NCI-H526 (cell line): ENCODE data around the gene FMN1.

Source experiments
- DNase-seq, 2 experiments: peaks; one replicate each; lab custom pipeline; 2025; lab: John Stamatoyannopoulos, UW

The FMN1 gene

DNA sequence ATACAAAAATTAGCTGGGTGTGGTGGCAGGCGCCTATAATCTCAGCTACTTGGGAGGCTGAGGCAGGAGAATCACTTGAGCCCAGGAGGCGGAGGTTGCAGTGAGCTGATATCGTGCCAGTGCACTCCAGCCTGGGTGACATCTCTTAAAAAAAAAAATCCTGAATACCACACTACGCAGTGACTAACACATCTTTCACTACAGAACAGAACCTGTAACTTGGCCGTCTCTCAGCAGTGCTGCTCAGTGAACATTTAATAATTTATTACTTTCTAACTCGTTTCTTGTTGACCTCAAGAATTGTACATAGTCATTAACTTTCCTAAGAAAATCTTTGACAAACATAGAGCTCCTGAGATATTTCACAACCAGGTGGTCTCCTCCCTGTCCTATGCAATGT lies 472.9 kb downstream of the FMN1 start:
- no peak for DNase-seq

DNA sequence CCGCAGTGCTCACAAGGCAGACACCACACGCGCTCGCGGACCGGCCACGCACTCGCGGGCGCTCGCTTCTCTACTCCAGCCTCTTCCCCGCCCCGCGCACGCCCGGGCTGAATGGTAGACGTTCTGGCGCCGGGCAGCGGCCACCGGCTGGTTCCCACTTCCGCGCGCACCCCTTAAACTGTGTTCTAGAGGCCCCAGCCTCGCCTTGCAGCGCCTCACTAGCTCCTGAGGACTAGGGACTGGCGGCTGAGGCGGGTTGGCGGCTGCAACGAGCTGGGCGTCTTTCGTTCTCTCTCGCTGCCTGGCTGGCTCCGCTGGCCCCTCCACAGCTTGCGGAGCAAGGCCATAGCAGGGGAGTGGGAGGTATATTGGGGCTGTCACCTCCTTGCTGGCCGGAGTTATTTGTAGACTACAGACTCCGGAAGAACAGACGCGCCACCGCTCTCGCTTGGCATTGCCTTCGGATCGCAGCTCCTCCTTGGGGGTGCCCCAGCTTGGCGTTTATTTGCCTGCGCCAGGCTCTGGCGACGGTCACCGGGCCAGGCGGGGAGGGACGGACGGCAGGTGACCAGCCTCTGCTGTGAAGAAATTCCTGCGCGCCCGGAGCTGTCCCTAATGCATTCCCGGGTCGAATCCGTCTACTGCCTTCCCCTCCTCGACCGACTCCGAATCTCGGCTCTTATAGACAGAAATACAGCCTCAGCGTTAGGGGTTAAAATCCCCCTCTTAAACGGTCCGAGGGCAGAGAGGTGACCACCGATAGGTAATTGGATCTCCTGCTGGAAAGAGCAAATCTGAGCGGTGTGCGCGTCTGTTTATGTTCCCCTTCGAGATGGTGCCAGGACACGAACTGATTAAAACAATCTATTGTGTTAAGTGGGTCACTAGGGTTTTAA lies 475.4 kb downstream of the FMN1 start:
- peak in 1 of 2 experiments; percentile 81 for DNase-seq

DNA sequence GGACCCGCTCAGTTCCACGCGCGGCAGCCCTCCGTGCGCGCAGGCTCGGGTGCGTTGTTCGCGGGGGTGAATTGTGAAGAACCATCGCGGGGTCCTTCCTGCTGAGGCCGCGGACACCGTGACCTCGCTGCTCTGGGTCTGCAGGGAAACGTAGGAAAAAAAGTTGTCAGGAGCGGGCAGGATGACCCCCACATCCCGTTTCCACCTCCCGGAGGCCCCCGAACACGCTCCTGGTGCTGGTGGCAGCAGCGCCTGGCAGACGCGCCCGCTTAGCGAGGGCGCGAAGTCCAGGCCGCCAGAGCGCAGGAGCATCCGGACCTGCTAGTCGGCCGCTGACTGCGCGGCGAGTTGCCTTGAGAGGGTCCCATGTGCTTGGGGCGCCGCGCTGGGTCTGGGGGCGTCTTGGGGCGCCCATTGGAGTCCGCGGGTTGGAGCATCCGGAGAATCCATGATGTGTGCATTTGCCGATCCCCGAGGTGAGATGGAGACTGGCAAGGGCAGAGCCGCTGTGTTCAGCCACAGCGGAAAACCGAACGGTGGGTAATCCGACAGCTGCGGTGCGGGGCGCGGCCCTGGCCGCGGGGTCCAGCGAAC lies 476.2 kb downstream of the FMN1 start:
- DNase-seq = peak in 1 of 2 experiments; percentile 63

DNA sequence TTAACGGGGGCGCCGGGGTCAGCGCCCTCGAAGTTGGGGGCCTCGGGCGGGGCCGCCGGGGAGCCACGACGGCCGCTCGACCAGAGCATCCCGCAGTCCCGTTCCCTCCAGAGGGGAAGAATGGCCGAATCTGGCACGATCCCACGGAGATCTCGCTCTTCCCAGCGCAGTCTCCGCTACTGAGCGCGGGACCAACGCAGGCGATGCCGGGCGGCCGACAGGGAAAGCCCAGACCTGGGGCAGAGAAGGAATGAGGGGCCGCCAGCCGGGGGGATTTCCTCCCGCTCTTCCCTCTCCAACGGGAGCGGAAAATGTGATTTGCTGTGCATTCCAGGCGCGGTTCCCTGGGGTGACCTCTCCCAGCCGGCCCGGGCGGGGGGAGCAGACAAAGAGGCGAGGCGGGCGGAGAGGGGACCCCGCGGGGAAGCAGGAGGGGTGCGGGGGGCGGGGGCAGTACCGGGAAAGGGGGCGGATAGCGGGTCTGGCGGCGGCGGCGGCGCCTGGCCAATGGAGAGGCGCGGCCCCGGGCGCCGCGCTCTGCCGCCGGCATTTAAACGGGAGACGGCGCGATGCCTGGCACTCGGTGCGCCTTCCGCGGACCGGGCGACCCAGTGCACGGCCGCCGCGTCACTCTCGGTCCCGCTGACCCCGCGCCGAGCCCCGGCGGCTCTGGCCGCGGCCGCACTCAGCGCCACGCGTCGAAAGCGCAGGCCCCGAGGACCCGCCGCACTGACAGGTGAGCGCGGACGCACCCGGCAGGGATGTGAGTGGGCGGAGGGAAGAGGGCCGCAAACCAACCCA lies 476.9 kb downstream of the FMN1 start, which contains the start of gene GREM1:
Gene GREM1 (plus strand): TSS at position 579 of the 801 bp plus-strand sequence. CDS start 12,687 bp downstream, outside the sequence.
- peak in 1 of 2 experiments; percentile 66 for DNase-seq

DNA sequence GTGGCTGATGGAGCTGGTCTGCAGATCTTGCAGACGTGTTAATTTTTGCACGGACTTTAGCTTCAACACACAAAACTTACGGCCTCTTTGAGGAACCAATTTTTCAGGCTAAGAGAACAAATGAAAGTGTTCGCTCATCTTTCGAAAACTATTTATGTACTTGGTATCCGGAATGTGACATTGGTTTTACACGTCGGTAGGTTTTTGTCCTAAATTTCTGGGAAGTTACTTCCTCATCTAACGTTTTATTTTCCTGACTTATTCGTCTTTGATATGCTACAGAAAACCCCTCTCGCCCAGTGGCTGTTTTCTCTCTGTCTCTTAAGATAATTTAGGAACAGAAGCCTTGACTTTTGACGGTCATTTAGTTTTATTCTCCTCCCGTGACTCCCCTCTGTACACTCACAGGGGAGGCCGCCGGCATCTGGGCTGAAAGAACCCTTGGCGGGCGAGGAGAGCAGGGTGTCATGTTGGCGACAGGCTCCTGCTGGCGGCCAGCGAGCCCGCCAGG lies 477.5 kb downstream of the FMN1 start:
- DNase-seq = no peak

DNA sequence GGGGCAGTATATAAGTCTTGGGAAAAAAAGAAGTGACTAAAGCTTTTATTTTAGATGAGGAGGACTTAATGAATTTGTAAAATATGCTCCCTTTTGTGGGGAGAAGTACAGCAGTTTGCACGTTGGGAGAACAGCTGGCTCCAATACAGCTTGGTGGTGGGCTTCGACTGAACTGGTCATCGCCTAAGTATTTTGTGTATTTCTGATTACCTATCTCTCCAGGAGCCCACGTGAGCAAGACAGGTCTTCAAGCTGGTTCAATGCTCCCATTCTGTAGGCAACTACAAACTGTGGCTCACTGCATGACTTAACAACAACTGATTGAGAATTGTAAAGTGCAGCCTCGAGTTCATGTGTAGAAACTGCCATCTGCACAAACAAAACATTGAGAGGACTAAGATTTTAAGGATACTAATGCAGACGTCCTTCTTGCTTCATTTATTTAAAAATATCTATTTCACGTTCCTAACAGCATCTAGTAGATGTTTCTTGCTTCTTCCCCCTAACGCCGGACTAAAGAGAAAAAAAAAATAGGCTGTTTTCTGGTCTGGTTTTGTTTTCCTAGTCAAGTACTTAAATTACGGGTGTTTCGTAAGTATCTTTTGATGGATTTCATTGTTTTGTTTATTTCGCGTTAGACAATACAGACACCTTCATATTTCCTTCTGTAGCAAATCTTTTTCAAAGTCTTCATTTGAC lies 478.1 kb downstream of the FMN1 start:
- no peak for DNase-seq
